Right atrium auricular region (tissue), 2 donors: Measurements from ENCODE around the gene SIT1. TPM values are rescaled to one million over a fixed set of nuclear protein-coding genes. Genes with fewer than 3 reads are reported as not detected.

Experiments used
- DNase-seq: peaks from one replicate; pipeline ENCODE4 v3.0.0-alpha.2; 2019; ENCODE audit warnings: low spot score
- H3K27ac ChIP-seq, 2 donors: fragments of 200-600 bp; sonication (generic); 1 replicate in 1 of 2; 2 replicates in 1 of 2; pipeline ENCODE4 v1.5.1; 2016 to 2019
- H3K27me3 ChIP-seq, 2 donors: fragments of 200-600 bp; sonication (generic); one replicate each; pipeline versions ENCODE4 v1.5.1 to v1.6.0; 2017 to 2019
- H3K36me3 ChIP-seq: fragments of 200-600 bp; sonication (generic); one replicate; pipeline ENCODE4 v1.5.1; 2016
- H3K4me1 ChIP-seq, 2 donors: fragments of 200-600 bp; sonication (generic); one replicate each; pipeline versions ENCODE4 v1.5.1 to v1.6.0; 2017 to 2019
- H3K4me3 ChIP-seq, 2 donors: fragments of 200-600 bp; sonication (generic); 1 replicate in 1 of 2; 2 replicates in 1 of 2; pipeline ENCODE4 v1.5.1; 2017 to 2019; ENCODE audit warnings: mild to moderate bottlenecking in 1 of 2, moderate library complexity in 1 of 2
- H3K9me3 ChIP-seq, 2 donors: fragments of 200-600 bp; sonication (generic); one replicate each; pipeline ENCODE4 v1.5.1; 2019
- CTCF ChIP-seq, 2 donors: fragments of 200-600 bp; sonication (generic); IDR thresholded peaks; one replicate each; pipeline ENCODE4 v1.5.1; 2019; ENCODE audit warnings: antibody characterized with exemption in 2 of 2
- total RNA-seq, 2 donors: library from RNA; depleted of rRNA; stranded (reverse); fragments of >200 nt; gene quantifications; one replicate each; pipeline ENCODE4 v1.1.0, GENCODE V29; 2016

The SIT1 gene
- total RNA-seq, 2 donors from 2014 or later, result 0.55 TPM; not detected in 1

GRCh38 chr9:35618854-35619799 is 31.6 kb downstream of the SIT1 start:
- Histone ChIP-seq H3K27ac (no peak overlapping the region), H3K4me3 (no peak overlapping the region), H3K27me3 (no peaks in the 10 kb centered on the region), H3K4me1 (peaks cover 0 to 13% of the 10 kb centered on the region in 2 donors), H3K9me3 (no peaks in the 10 kb centered on the region), H3K36me3 (no peaks in the 10 kb centered on the region)
- DNase-seq, result no peak
- TF ChIP-seq CTCF (IDR thresholded peaks at IDR 0.05), result no peak

GRCh38 chr9:35618325-35618727 is 32.4 kb downstream of the SIT1 start, which contains the start of gene CD72:
TSS of gene CD72 (minus strand) at chr9:35618413. CDS start at chr9:35618303, 110 bp downstream.
- Histone ChIP-seq H3K27me3 (no peaks in the 10 kb centered on the region), H3K9me3 (no peaks in the 10 kb centered on the region), H3K4me3 (peak within 1 kb of the TSS; percentile 31 to 50), H3K36me3 (no peaks in the 10 kb centered on the region), H3K27ac (no peak within 1 kb of the TSS), H3K4me1 (peaks cover 0 to 13% of the 10 kb centered on the region in 2 donors)
- TF ChIP-seq CTCF (IDR thresholded peaks at IDR 0.05), result no peak
- no peak for DNase-seq

GRCh38 chr9:35617548-35617947 is 33.2 kb downstream of the SIT1 start:
- no peaks in the 10 kb centered on the region for H3K36me3 ChIP-seq
- no peak for DNase-seq
- no peak overlapping the region for H3K27ac ChIP-seq
- TF ChIP-seq CTCF (IDR thresholded peaks at IDR 0.05), result no peak
- peak overlapping the region in 1 of 2 donors; percentile 50 for H3K4me3 ChIP-seq
- H3K4me1 ChIP-seq, result peaks cover 0 to 13% of the 10 kb centered on the region in 2 donors
- H3K9me3 ChIP-seq, result no peaks in the 10 kb centered on the region
- no peaks in the 10 kb centered on the region for H3K27me3 ChIP-seq

- H3K9me3 ChIP-seq, result no peaks in the 10 kb centered on the region
- TF ChIP-seq CTCF (IDR thresholded peaks at IDR 0.05), result peak in 1 of 2 donors; percentile 23
- H3K4me3 ChIP-seq, result peak overlapping the region; percentile 31 to 50
- peak; percentile 82 for DNase-seq
- H3K4me1 ChIP-seq, result peaks cover 0 to 13% of the 10 kb centered on the region in 2 donors
- no peaks in the 10 kb centered on the region for H3K36me3 ChIP-seq
- H3K27ac ChIP-seq, result no peak overlapping the region
- H3K27me3 ChIP-seq, result no peaks in the 10 kb centered on the region
Observed at GRCh38 chr9:35616681-35617459, 33.9 kb downstream of the SIT1 start.

- H3K9me3 ChIP-seq, result no peaks in the 10 kb centered on the region
- no peaks in the 10 kb centered on the region for H3K27me3 ChIP-seq
- no peak for DNase-seq
- peaks cover 0 to 13% of the 10 kb centered on the region in 2 donors for H3K4me1 ChIP-seq
- H3K4me3 ChIP-seq, result no peak overlapping the region
- H3K36me3 ChIP-seq, result no peaks in the 10 kb centered on the region
- H3K27ac ChIP-seq, result no peak overlapping the region
- TF ChIP-seq CTCF (IDR thresholded peaks at IDR 0.05), result no peak
Observed at GRCh38 chr9:35615981-35616680, 34.6 kb downstream of the SIT1 start.
